UCSD-AML1 (cell line): ENCODE results near the gene PXMP2.

Source experiments
- DNase-seq: peaks from one replicate; lab custom pipeline; 2025; ENCODE audit not compliant: unreplicated experiment; lab: John Stamatoyannopoulos, UW

The PXMP2 gene

DNA sequence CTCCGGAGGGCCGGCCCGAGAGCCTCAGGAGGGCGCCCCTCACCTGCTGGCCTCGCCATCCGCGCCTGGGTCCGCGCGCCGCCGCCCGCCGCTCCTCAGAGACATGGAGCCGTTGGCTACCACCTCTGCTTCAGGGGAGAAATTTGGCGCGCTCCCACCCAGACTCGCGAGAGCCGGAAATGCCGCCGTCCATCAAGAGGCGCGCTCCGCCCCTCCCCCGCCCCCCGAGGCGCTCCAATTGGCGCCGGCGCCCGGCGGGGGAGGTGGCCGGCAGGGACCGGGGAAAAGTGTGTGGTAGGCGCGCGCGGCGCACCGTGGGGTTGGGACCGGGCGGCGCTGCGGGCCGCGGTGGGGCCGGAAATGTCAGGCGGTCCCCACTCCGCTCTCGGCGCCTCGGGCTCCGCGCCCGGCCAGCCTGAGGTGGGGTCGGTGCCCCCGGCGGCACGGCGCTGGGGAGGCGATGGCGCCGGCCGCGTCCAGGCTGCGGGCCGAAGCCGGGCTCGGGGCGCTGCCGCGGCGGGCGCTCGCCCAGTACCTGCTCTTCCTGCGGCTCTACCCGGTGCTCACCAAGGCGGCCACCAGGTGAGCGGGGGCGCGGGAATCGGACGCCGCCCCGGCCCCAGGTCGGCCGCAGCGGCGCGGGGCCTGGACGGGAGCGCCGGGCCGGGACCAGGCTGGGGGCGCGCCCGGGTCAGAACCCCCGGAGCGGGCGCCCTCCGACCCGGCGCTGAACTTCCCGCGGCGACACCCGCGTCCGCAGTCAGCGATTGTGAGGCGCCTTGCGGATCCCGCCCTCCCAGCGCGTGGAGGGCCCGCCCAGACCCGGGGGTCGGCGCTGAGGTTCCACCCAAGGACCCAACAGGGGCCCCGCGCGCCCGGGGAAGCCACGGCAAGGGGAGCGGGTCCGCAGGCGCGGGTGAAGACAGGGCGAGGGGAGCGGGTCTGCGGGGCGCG is at the start of gene PXMP2, which contains the start of gene POLE:
Gene PXMP2, plus strand, starts transcription at position 377 of the 954 bp plus-strand sequence. Its CDS starts 84 bp downstream, at position 461.
Gene POLE, minus strand, starts transcription at position 132 of the 954 bp plus-strand sequence. Its CDS starts 27 bp downstream, at position 105.
- peak; percentile 97 for DNase-seq

- DNase-seq: no peak
Observed at GRCh38 chr12:132637811-132638210, 49.6 kb upstream of the PXMP2 start.

DNA sequence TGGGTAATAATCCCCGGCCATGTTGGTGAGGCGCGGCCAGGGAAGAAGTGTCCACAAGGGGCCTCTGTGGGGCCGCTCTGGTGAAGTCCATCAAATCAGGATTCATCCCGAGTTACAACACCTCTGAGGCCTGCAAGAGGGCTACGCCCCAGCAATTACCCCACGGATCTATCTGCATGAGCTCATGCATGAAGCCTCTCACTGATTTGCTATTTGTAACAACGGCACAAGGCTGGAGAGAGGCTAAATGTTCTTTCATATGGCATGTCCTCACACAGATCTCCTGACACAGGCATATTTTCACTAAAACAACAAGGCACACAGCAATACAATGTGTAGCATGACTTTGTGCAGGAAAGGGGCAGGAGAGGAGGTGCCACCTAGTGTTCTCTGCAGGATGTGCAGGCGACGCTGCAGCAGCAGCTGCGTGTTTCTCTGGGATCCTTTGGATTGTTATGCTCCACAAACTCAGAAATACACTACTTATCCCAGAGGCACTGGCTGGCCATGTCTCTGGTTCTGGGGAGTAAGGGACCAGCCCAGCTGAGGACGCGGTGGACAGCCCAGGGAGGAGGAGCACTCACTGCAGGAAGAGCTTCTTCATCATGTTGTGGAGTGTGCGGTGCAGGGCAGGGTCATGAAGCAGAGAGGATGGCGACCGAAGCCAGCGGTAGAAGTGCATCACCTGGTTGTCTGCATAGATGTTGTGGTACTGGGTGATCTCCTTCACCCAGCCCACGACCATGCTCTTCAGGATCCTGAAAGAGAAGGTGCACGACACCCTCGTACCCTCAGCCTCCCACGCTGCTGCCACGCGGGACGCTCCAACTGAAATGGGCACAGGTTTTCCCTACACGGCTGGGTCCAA is 48.6 kb upstream of the PXMP2 start:
- peak; percentile 28 for DNase-seq

- no peak for DNase-seq
Observed at GRCh38 chr12:132639956-132640520, 47.3 kb upstream of the PXMP2 start.

DNA sequence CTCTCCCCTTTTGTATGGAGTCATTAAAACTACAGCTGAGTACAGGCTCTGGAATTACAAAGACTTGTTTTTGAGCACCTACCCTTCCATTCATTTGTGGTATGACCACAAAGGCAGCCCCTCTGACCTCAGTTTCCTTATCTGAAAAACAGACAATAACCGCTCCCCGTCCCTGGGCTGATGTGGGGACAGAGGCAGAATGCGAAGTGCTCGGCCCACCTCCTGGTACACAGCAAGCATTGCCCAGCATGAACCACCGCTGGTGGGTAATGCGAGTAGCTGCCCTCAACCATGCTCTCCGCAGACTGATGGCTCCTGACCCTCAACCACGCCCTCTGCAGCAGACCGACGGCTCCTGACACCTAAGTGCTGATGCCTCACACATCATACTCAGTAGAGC is 46.5 kb upstream of the PXMP2 start:
- DNase-seq: no peak

- DNase-seq: no peak
Observed at GRCh38 chr12:132641811-132642650, 45.4 kb upstream of the PXMP2 start.

- DNase-seq: no peak
Observed at GRCh38 chr12:132642846-132643835, 44.2 kb upstream of the PXMP2 start.

GRCh38 chr12:132646850-132647249 is 40.5 kb upstream of the PXMP2 start:
- no peak for DNase-seq

DNA sequence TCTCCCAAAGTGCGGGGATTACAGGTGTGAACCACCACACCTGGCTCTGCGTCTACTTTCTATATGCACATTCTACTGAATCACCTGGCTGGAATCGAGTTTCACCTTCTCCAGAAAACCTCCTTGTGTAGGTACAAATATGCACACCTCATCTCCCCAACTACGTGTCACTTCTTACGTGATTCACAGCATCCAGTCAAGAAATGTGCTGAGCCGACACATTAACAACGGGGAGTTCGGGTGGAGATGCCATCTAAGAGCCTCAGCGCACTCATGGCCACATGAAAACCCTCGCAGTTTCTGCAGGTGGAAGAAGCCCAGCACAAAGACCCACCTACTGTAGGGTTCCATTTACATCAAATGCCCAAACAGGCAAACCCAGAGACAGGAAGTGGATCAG is 39.5 kb upstream of the PXMP2 start:
- DNase-seq: no peak

- DNase-seq: no peak
Observed at GRCh38 chr12:132648616-132649225, 38.7 kb upstream of the PXMP2 start.

- no peak for DNase-seq
Observed at GRCh38 chr12:132649226-132649945, 38.0 kb upstream of the PXMP2 start.

- no peak for DNase-seq
Observed at GRCh38 chr12:132651444-132652100, 35.8 kb upstream of the PXMP2 start.

- no peak for DNase-seq
Observed at GRCh38 chr12:132653567-132654290, 33.7 kb upstream of the PXMP2 start.

DNA sequence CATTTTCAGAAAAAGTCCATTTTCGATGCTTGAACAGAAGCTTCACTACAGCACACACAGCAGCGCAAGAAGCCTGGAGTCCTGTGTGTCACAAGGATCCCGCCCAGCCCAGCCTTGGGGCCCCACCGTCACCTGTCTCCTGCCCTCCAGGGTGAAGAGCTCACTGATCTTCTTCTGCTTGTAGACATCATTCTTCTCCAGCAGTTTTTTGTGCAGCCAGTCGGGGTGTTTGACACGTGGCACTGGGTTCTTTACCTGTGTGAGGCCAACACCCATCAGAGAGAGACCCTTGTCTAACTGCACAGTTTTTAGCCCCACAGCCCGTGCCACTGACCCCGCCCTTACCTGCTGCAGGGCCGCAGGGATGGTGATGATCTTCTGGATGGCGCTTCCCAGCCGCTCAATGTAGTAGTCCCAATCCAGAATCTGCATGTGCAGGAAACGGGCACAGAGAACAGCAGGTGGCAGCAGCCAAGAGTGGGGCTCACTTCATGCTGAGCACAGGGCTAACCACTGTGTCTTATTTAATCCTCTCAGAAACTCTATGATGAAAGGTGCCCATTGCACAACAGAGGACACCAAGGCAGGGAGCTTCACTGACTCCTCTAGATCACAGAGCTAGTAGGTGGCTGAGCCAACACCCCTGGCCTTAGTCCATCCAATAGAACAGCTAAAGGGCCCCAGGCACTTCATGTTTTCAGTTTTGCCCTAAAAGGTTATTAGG is 30.2 kb upstream of the PXMP2 start:
- DNase-seq: no peak

DNA sequence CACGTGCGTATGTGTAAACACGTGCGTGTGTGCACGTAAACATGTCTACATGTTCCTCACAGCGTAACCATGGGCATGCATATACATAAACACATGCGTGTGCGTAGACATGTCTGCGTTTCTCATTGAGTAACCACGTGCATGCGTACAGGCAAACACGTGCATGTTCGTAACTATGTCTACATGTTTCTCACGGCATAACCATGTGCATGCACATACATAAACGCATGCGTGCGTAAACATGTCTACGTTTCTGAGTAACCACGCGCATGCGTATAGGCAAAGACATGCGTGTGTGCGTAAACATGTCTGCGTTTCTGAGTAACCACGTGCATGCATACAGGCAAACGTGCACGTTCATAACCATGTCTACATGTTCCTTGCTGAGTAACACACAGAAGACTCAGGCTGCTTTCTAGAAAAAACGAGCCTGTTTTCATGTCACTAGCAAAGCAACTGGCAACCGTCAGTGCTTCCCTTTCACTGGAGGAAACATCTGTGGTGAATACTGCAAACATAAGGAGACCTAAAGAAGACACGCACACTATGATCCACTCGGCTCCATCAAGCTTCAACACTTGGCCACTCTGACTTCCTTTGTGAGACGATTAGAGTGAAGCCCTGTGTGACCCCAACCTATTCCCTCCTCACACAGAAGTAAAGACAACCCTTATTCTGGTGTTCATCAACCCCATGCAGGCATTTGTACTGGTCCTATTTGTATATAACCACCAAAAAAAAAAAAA is 29.1 kb upstream of the PXMP2 start:
- DNase-seq: no peak

DNA sequence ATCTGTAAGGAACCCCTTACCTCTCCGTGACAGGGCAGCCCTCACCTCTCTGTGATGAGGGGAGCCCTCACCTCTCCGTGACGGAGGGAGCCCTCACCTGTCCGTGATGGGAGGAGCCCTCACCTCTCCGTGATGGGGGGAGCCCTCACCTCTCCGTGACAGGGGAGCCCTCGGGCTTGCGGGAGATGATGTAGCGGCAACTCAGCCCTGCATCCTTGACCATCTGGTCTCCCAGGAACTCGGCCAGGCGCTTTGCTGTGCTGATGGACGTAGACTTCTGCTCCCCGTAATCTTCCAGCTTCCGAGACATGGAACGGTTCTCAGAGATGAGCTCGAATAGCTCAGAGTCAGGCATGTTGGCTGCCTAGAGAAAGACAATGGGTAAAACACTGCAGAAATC is 28.2 kb upstream of the PXMP2 start:
- no peak for DNase-seq
